Transverse colon (tissue), 4 donors: ENCODE measurements around the gene MACROD1. TPM values are rescaled to one million over a fixed set of nuclear protein-coding genes. Genes with fewer than 3 reads are reported as not detected.

Experiments used
- DNase-seq: peaks from one replicate; pipeline ENCODE4 v3.0.0-alpha.2; 2019
- H3K27ac ChIP-seq, 4 donors: fragments of 200-600 bp; sonication (generic); 2 replicates each; pipeline ENCODE4 v1.5.1; 2016 to 2018; ENCODE audit warnings: inconsistent platforms in 4 of 4
- H3K27me3 ChIP-seq: fragments of 200-600 bp; sonication (generic); 2 replicates; pipeline ENCODE4 v1.5.1; 2017; ENCODE audit warnings: inconsistent platforms
- H3K36me3 ChIP-seq, 4 donors: fragments of 200-600 bp; sonication (generic); 2 replicates each; pipeline ENCODE4 v1.5.1; 2017 to 2019; ENCODE audit warnings: inconsistent platforms in 4 of 4
- H3K4me1 ChIP-seq, 4 donors: fragments of 200-600 bp; sonication (generic); 2 replicates each; pipeline ENCODE4 v1.5.1; 2017 to 2020; ENCODE audit warnings: inconsistent platforms in 4 of 4
- H3K4me3 ChIP-seq, 4 donors: fragments of 200-600 bp; sonication (generic); 1 replicate in 1 of 4; 2 replicates in 3 of 4; pipeline versions ENCODE4 v1.5.1 to v1.6.1; 2017 to 2019; ENCODE audit warnings: inconsistent platforms in 4 of 4
- H3K9me3 ChIP-seq, 2 donors: fragments of 200-600 bp; sonication (generic); 2 replicates each; pipeline ENCODE4 v1.5.1; 2017 to 2019; ENCODE audit warnings: inconsistent platforms in 2 of 2
- CTCF ChIP-seq, 5 experiments: fragments of 200-600 bp in 3 of 5; fragments of 450-650 bp in 2 of 5; sonication (generic) in 3 of 5; IDR thresholded peaks; 1 replicate in 2 of 5; 2 replicates in 3 of 5; pipeline ENCODE4 v1.5.1; 2016 to 2017; ENCODE audit warnings: antibody characterized with exemption in 5 of 5, inconsistent platforms in 3 of 5, mild to moderate bottlenecking in 2 of 5, moderate library complexity in 1 of 5
- EP300 ChIP-seq: sonication (generic); formaldehyde crosslinking; IDR thresholded peaks from one replicate; pipeline ENCODE4 v1.6.1; 2017; ENCODE audit warnings: antibody characterized with exemption, low read depth
- POLR2A ChIP-seq: fragments of 450-650 bp; IDR thresholded peaks from one replicate; pipeline ENCODE4 v1.6.1; 2016; ENCODE audit warnings: antibody characterized with exemption, mild to moderate bottlenecking, moderate library complexity
- POLR2AphosphoS5 ChIP-seq, 3 donors: sonication (generic); formaldehyde crosslinking; IDR thresholded peaks; one replicate each; pipeline ENCODE4 v1.6.1; 2016; ENCODE audit warnings: antibody characterized with exemption in 3 of 3
- WGBS, 2 donors: methylation state at CpG; one replicate each; pipeline ENCODE4 v1.1.5; 2018; ENCODE audit warnings: low coverage in 1 of 2; 5-methylcytosine and 5-hydroxymethylcytosine counted together
- in situ Hi-C, 4 donors: fragments of 200-750 bp; cut with MboI; loops; one replicate each; pipeline versions ENCODE4 v1.15.0 to v1.15.1; 2017; ENCODE audit warnings: low sequenced_read_pairs in 3 of 4, low pct_ligation_motif_present in 1 of 4, low pct_unique_long_range_greater_than_20kb in 1 of 4
- intact Hi-C: fragments of 100-400 bp; cut with DNase I; formaldehyde crosslinking; loops from one replicate; pipeline ENCODE4 v1.15.1; 2023; ENCODE audit warnings: low total_unique reads
- total RNA-seq, 4 donors: library from RNA; depleted of rRNA; stranded (reverse); fragments of >200 nt; gene quantifications; one replicate each; pipeline ENCODE4 v1.1.0, GENCODE V29; 2016

The MACROD1 gene
- total RNA-seq, 4 donors from 2014 or later = 42.9 to 50.7 (median 50.1) TPM

- Histone ChIP-seq H3K27me3 (no peaks in the 10 kb centered on the region), H3K4me3 (no peak overlapping the region), H3K9me3 (no peaks in the 10 kb centered on the region), H3K27ac (no peak overlapping the region), H3K36me3 (no peaks in the 10 kb centered on the region), H3K4me1 (peaks cover 0 to 1% (median 0%) of the 10 kb centered on the region in 4 donors)
- WGBS, 2 donors = 93% methylated on average over 2 of the region's 2 CpGs; no CpG with 5 or more reads in 1 of the 2 donors
- intact Hi-C loops (no loop called here), in situ Hi-C loops (no loop called here)
- DNase-seq = no peak
- TF ChIP-seq CTCF (IDR thresholded peaks at IDR 0.05) (no peak), EP300 (no peak), POLR2A (no peak), POLR2AphosphoS5 (IDR thresholded peaks at IDR 0.05) (no peak)
These were observed 120.2 kb downstream of the MACROD1 start for GRCh38 chr11:64045700-64046099.

- Histone ChIP-seq H3K4me3 (no peak overlapping the region), H3K36me3 (no peaks in the 10 kb centered on the region), H3K27ac (peak overlapping the region in 1 of 4 donors; percentile 22), H3K27me3 (no peaks in the 10 kb centered on the region), H3K4me1 (peaks cover 0 to 3% (median 0%) of the 10 kb centered on the region in 4 donors), H3K9me3 (no peaks in the 10 kb centered on the region)
- in situ Hi-C loops (no loop called here), intact Hi-C loops (no loop called here)
- 63% methylated on average over 18 of the region's 18 CpGs; no CpG with 5 or more reads in 1 of the 2 donors for WGBS, 2 donors
- TF ChIP-seq EP300 = no peak
- no peak for TF ChIP-seq POLR2A
- TF ChIP-seq CTCF (IDR thresholded peaks at IDR 0.05) = no peak
- no peak for TF ChIP-seq POLR2AphosphoS5 (IDR thresholded peaks at IDR 0.05)
- no peak for DNase-seq
These were observed 121.1 kb downstream of the MACROD1 start for GRCh38 chr11:64044730-64045393.

- Histone ChIP-seq H3K4me3 (no peak overlapping the region), H3K36me3 (no peaks in the 10 kb centered on the region), H3K9me3 (no peaks in the 10 kb centered on the region), H3K27ac (no peak overlapping the region), H3K4me1 (peaks cover 0 to 3% (median 0%) of the 10 kb centered on the region in 4 donors), H3K27me3 (no peaks in the 10 kb centered on the region)
- WGBS, 2 donors = 80 to 88% methylated on average over 2 to 5 of the region's 5 CpGs
- no peak for DNase-seq
- TF ChIP-seq POLR2A (no peak), EP300 (no peak), POLR2AphosphoS5 (IDR thresholded peaks at IDR 0.05) (no peak), CTCF (IDR thresholded peaks at IDR 0.05) (no peak)
- intact Hi-C loops = no loop called here
- in situ Hi-C loops = no loop called here
These were observed 122.4 kb downstream of the MACROD1 start for GRCh38 chr11:64043545-64043944.

- Histone ChIP-seq H3K9me3 (no peaks in the 10 kb centered on the region), H3K36me3 (no peaks in the 10 kb centered on the region), H3K27me3 (peaks cover 9% of the 10 kb centered on the region), H3K4me3 (no peak overlapping the region), H3K4me1 (peaks cover 0 to 3% (median 0%) of the 10 kb centered on the region in 4 donors), H3K27ac (no peak overlapping the region)
- 59% methylated on average over 4 of the region's 4 CpGs; no CpG with 5 or more reads in 1 of the 2 donors for WGBS, 2 donors
- in situ Hi-C loops = no loop called here
- TF ChIP-seq CTCF (IDR thresholded peaks at IDR 0.05) (no peak), POLR2AphosphoS5 (IDR thresholded peaks at IDR 0.05) (no peak), EP300 (no peak), POLR2A (no peak)
- DNase-seq = no peak
- intact Hi-C loops = no loop called here
These were observed 123.6 kb downstream of the MACROD1 start for GRCh38 chr11:64042301-64042700.
